CD14-positive monocyte (primary cell): ENCODE data around the gene RNF215. TPM values are rescaled to one million over a fixed set of nuclear protein-coding genes. Genes with fewer than 3 reads are reported as not detected.

Experiments
- DNase-seq, 3 donors: peaks; one replicate each; pipeline ENCODE4 v3.0.0-alpha.2; 2011 to 2022
- H2AFZ ChIP-seq: 2 replicates; pipeline ENCODE4 v1.6.0; 2012; ENCODE audit warnings: mild to moderate bottlenecking, low read depth, low read length, inconsistent platforms; ENCODE audit not compliant: insufficient read depth, poor library complexity, severe bottlenecking
- H3K27ac ChIP-seq, 2 donors: 1 replicate in 1 of 2; 2 replicates in 1 of 2; pipeline ENCODE4 v1.5.1; 2012 to 2013; ENCODE audit warnings: low read length in 2 of 2, control low read depth in 1 of 2, inconsistent platforms in 1 of 2, low read depth in 1 of 2, mild to moderate bottlenecking in 1 of 2
- H3K27me3 ChIP-seq, 2 donors: one replicate each; pipeline versions ENCODE4 v1.6.0 to v1.6.1; 2011 to 2013; ENCODE audit warnings: low read length in 2 of 2; ENCODE audit not compliant: control insufficient read depth in 2 of 2, insufficient read depth in 2 of 2
- H3K36me3 ChIP-seq, 2 donors: replicated peaks in 1 of 2; 1 replicate in 1 of 2; 2 replicates in 1 of 2; pipeline versions ENCODE4 v1.5.1 to v1.6.1; 2012 to 2013; ENCODE audit warnings: low read length in 2 of 2, control low read depth in 1 of 2, inconsistent platforms in 1 of 2, mild to moderate bottlenecking in 1 of 2; ENCODE audit not compliant: insufficient read depth in 2 of 2, control insufficient read depth in 1 of 2
- H3K4me1 ChIP-seq, 2 donors: 1 replicate in 1 of 2; 2 replicates in 1 of 2; pipeline versions ENCODE4 v1.5.1 to v1.6.1; 2012 to 2013; ENCODE audit warnings: low read length in 2 of 2, control low read depth in 1 of 2, inconsistent platforms in 1 of 2, mild to moderate bottlenecking in 1 of 2, moderate library complexity in 1 of 2; ENCODE audit not compliant: insufficient read depth in 2 of 2, control insufficient read depth in 1 of 2
- H3K4me2 ChIP-seq: replicated peaks from 2 replicates; pipeline ENCODE3; 2012; ENCODE audit warnings: low read length, moderate library complexity, mild to moderate bottlenecking; ENCODE audit not compliant: poor library complexity, severe bottlenecking; ENCODE audit errors: extremely low read depth
- H3K4me3 ChIP-seq, 3 experiments: fragments of 200-600 bp in 1 of 3; sonication (generic) in 1 of 3; replicated peaks in 1 of 3; 1 replicate in 2 of 3; 2 replicates in 1 of 3; pipeline ENCODE4 v1.5.1; 2011 to 2013; ENCODE audit warnings: low read length in 3 of 3, mild to moderate bottlenecking in 3 of 3, control low read depth in 2 of 3, low read depth in 2 of 3, inconsistent platforms in 1 of 3, moderate library complexity in 1 of 3
- H3K79me2 ChIP-seq: 2 replicates; pipeline ENCODE4 v1.6.0; 2012; ENCODE audit warnings: mild to moderate bottlenecking, control low read depth, inconsistent platforms, low read length, moderate library complexity; ENCODE audit not compliant: insufficient read depth
- H3K9ac ChIP-seq: 2 replicates; pipeline ENCODE4 v1.6.0; 2017; ENCODE audit warnings: low read length, mild to moderate bottlenecking; ENCODE audit not compliant: insufficient read depth, poor library complexity, severe bottlenecking
- H3K9me3 ChIP-seq, 2 donors: replicated peaks in 1 of 2; 1 replicate in 1 of 2; 2 replicates in 1 of 2; pipeline versions ENCODE4 v1.5.1 to v1.6.1; 2012 to 2013; ENCODE audit warnings: low read length in 2 of 2, control low read depth in 1 of 2; ENCODE audit not compliant: control insufficient read depth in 1 of 2, insufficient read depth in 1 of 2
- H4K20me1 ChIP-seq: 2 replicates; pipeline ENCODE4 v1.6.0; 2012; ENCODE audit warnings: mild to moderate bottlenecking, low read length, control low read depth, moderate library complexity; ENCODE audit not compliant: insufficient read depth
- H3K27ac Mint-ChIP-seq, 7 donors: one replicate each; pipeline ENCODE4 v1.8.0; 2020; ENCODE audit warnings: mild to moderate bottlenecking in 7 of 7, mixed read lengths in 7 of 7, moderate library complexity in 6 of 7, inconsistent platforms in 2 of 7
- H3K27me3 Mint-ChIP-seq, 3 donors: one replicate each; pipeline ENCODE4 v1.8.0; 2021 to 2022; ENCODE audit warnings: low read depth in 3 of 3, mild to moderate bottlenecking in 3 of 3, mixed read lengths in 3 of 3, moderate library complexity in 3 of 3, inconsistent platforms in 1 of 3
- H3K36me3 Mint-ChIP-seq, 2 donors: one replicate each; pipeline ENCODE4 v1.8.0; 2020; ENCODE audit warnings: mixed read lengths in 2 of 2, inconsistent platforms in 1 of 2, mild to moderate bottlenecking in 1 of 2
- H3K4me1 Mint-ChIP-seq: one replicate; pipeline ENCODE4 v1.8.0; 2020; ENCODE audit warnings: mild to moderate bottlenecking, mixed read lengths
- H3K4me3 Mint-ChIP-seq, 2 donors: one replicate each; pipeline ENCODE4 v1.8.0; 2020; ENCODE audit warnings: mild to moderate bottlenecking in 2 of 2, mixed read lengths in 2 of 2, moderate library complexity in 1 of 2
- H3K9me3 Mint-ChIP-seq, 7 donors: one replicate each; pipeline ENCODE4 v1.8.0; 2020 to 2022; ENCODE audit warnings: mixed read lengths in 7 of 7, mild to moderate bottlenecking in 6 of 7, moderate library complexity in 6 of 7, inconsistent platforms in 2 of 7
- CTCF ChIP-seq: fragments of 200-600 bp; IDR thresholded peaks from one replicate; pipeline ENCODE4 v1.8.0; 2022; ENCODE audit warnings: antibody characterized with exemption, mild to moderate bottlenecking
- WGBS: methylation state at CpG from one replicate; pipeline ENCODE4 v1.1.5; 2013; ENCODE audit warnings: missing lambda C conversion rate; ENCODE audit not compliant: insufficient coverage; 5-methylcytosine and 5-hydroxymethylcytosine counted together
- intact Hi-C, 2 donors: fragments of 100-400 bp; cut with micrococcal nuclease; formaldehyde crosslinking; loops; one replicate each; pipeline versions ENCODE4 v1.15.0 to v1.15.1; 2023
- polyA plus RNA-seq, 3 donors: library from polyadenylated mRNA; depleted of rRNA in 1 of 3; unstranded in 2 of 3; stranded (reverse) in 1 of 3; fragments of 300-500 nt in 2 of 3; fragments of >200 nt in 1 of 3; fragmentation: Illumina TruSeq in 2 of 3; gene quantifications; 1 replicate in 2 of 3; 2 replicates in 1 of 3; pipeline ENCODE4 v1.2.3, GENCODE V29; 2012 to 2021

RNF215 gene
- polyA plus RNA-seq, 3 donors: 0.26 to 12.2 (median 0.42) TPM

- peak overlapping the region in 6 of 7 donors; percentile 30 to 89 (median 84) for H3K27ac Mint-ChIP-seq
These were observed 15.2 kb downstream of the RNF215 start for GRCh38 chr22:30371981-30372380.

DNA sequence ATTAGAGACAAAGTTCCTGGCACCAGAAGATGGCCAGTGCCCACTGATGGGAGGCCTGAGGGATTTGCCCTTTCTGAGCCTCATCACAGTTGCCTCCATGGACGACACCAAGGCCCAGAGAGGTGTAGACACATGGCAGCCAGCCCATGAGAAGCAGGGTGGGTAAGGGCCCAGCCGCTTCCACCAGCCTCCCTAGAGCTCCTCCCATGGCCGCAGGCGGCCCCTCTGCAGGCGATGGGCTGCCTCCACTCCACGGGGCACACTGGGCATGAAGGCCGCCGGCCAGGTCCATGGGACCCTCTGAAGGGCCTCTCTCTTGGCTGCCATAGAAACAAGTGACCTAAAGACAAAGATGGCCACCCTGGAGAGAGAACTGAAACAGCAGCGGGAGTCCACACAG, 15.9 kb downstream of the RNF215 start:
- no peak overlapping the region for H3K4me3 ChIP-seq
- Mint-ChIP-seq H3K4me3 (no peak overlapping the region), H3K27ac (peak overlapping the region in 2 of 7 donors; percentile 18 to 63), H3K36me3 (peaks cover 4 to 5% of the 10 kb centered on the region in 2 donors), H3K27me3 (peaks cover 0 to 4% (median 0%) of the 10 kb centered on the region in 3 donors), H3K4me1 (peaks cover 13% of the 10 kb centered on the region), H3K9me3 (no peaks in the 10 kb centered on the region)
- no peak for DNase-seq
- H3K27ac ChIP-seq: no peak overlapping the region
- no peaks in the 10 kb centered on the region for H4K20me1 ChIP-seq
- H3K27me3 ChIP-seq: no peaks in the 10 kb centered on the region
- 93% methylated on average over 6 of the region's 9 CpGs for WGBS
- H3K79me2 ChIP-seq: no peaks in the 10 kb centered on the region
- no peak for TF ChIP-seq CTCF
- no peaks in the 10 kb centered on the region for H3K36me3 ChIP-seq
- no peaks in the 10 kb centered on the region for H3K9me3 ChIP-seq
- intact Hi-C loops: no loop called here
- H3K4me1 ChIP-seq: peaks cover 16 to 17% of the 10 kb centered on the region in 2 donors
- no peak overlapping the region for H3K4me2 ChIP-seq
- H3K9ac ChIP-seq: no peak overlapping the region
- H2AFZ ChIP-seq: no peak overlapping the region

More at GRCh38 chr22:30371981-30372380, 15.2 kb downstream of the RNF215 start:
- no peak for DNase-seq
- Mint-ChIP-seq H3K4me3 (no peak overlapping the region), H3K36me3 (peaks cover 2 to 8% of the 10 kb centered on the region in 2 donors), H3K4me1 (peaks cover 13% of the 10 kb centered on the region), H3K27me3 (peaks cover 0 to 2% (median 0%) of the 10 kb centered on the region in 3 donors), H3K9me3 (no peaks in the 10 kb centered on the region)
- Histone ChIP-seq H3K79me2 (no peaks in the 10 kb centered on the region), H3K9me3 (no peaks in the 10 kb centered on the region), H4K20me1 (no peaks in the 10 kb centered on the region), H3K4me1 (peaks cover 16 to 17% of the 10 kb centered on the region in 2 donors), H2AFZ (no peak overlapping the region), H3K9ac (no peak overlapping the region), H3K4me2 (no peak overlapping the region), H3K27ac (no peak overlapping the region), H3K36me3 (no peaks in the 10 kb centered on the region), H3K4me3 (no peak overlapping the region), H3K27me3 (no peaks in the 10 kb centered on the region)
- TF ChIP-seq CTCF: no peak
- intact Hi-C loops: no loop called here
- WGBS: 99% methylated on average over 11 of the region's 13 CpGs
